HL-60/S4 treated with phorbol 12-myristate 13-acetate at 8.2 ng/mL for 4 days and 3 days (cell line): ENCODE measurements around the gene CDC42SE2.
"Not testable (repeated sequence)": the region's sequence is repeated elsewhere in the genome, so short reads cannot be mapped to it uniquely, and the experiment has no call there.

ENCODE experiments used
- in situ Hi-C: fragments of 300-500 bp; cut with MboI; formaldehyde crosslinking; loops from 2 replicates; pipeline ENCODE4 v1.15.0; 2022; ENCODE audit warnings: low sequenced_read_pairs

The CDC42SE2 gene

DNA sequence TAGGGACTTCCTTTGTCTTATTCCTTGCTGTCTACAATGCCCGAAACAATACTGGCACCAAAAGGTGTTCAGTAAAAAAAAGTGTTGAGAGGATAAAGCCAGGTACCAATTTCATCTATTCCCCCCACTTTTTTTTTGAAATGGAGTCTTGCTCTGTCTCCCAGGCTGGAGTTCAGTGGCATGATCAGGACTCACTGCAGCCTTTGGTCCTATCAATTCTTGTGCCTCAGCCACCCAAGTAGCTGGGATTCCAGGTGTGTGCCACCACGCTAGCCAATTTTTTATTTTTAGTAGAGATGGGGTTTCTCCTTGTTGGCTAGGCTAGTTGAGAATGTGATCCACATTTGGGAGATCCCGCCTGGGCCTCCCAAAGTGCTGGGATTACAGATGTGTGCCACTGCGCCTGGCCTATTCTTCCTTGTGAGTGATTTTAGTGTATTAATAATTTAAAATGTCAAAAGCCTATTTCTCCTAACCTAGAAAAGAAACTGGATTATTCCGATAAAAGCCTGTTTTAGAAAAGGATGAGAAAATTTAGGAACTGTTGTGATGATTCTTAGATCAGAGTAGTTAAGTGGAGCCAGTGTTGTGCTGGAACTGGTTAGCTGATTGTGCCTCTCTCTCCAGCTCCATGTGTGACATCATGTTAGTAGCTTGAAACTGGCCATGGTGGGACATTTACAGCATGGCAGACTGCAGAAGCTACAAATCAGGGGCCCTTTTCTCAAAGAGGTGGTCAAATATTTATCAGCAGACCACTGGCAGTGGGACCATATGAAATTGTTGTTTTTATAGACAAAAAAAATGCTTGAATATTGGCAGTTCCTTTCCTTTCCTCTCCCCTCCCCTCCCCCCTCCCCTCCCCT lies 14.3 kb downstream of the CDC42SE2 start:
- in situ Hi-C loops: no loop called here

DNA sequence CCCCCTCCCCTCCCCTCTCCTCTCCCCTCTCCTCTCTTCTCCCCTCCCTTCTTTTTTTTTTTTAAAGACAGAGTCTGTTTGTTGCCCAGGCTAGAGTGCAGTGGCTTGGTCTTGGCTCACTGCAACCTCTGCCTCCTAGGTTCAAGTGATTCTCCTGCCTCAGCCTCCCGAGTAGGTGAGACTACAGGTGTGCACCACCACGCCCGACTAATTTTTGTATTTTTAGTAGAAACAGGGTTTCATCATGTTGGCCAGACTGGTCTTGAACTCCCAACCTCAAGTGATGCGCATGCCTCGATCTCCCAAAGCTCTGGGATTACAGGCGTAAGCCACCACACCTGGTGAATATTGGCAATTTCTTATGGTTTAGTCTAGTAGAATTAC lies 14.9 kb downstream of the CDC42SE2 start:
- in situ Hi-C loops: not testable (repeated sequence)

DNA sequence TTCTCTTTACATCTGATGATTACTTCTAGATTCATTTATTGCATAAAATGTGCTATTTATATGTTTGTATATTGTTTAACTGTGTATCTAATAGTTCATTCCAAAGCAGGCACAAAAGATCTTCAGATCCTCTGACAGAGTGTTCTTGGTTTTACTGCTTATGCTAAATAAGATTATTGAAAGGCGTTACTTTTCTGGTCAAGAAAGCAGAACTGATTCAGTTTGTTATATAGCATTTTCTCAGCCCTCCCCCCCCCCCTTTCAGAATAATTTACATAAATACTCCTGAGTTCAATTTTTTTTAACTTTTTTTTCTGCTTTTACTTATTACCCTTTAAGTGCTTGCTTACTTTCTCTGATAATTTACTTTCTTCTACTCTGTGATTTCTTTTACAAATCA lies 15.4 kb downstream of the CDC42SE2 start:
- in situ Hi-C loops: no loop called here

DNA sequence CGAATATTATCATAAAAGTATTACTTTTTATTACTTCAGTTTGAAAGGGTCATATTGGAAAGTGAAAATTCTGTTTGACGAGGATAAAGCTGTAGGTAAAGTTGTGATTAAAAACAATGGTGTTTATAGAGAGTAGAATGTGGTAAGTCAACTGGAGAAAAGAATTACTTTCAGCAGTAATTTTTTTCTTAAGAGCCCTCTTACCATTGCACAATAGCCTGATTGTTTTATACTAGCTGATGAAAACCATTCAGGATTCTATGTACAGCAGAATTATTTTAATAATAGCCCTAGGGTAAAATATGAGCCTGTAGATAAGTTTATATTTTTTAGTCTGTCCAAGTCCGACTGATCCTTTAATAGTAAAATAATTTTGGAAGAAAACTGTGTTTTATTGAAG lies 16.6 kb downstream of the CDC42SE2 start:
- in situ Hi-C loops: no loop called here

DNA sequence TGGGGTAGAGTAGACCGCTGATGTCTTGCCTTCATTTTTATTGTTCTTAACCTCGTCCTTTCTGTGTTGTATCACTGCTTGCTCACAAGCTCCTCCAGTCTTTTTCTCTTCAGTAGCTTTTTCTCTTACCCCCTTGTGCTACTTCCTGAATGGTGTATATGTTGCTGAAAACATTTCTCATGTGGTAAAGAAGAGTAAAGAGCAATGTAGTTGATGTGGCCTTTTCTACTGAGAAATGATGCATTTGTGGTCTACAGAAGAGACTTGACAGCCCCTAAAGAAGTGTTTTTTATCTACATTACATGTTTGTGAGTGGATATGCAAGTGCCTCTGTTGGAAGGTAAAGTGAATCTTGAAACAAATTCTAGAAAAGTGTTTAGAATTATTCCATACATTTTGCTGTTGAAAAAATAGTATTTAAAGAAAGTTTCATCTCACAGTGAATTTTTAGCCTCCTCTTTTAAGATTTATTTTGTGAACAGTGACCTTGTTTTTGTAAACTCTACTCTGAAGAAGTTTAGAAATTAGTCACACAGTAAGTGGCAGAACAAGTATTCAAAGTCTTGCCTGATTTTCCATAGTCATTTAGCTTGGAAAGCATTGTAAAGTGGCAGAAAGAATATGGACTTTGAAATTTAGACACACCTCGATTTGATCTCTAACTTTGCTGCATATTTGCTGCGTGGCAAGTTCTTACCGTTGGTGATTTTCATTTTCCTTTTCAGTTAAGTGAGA lies 17.4 kb downstream of the CDC42SE2 start:
- in situ Hi-C loops: no loop called here

DNA sequence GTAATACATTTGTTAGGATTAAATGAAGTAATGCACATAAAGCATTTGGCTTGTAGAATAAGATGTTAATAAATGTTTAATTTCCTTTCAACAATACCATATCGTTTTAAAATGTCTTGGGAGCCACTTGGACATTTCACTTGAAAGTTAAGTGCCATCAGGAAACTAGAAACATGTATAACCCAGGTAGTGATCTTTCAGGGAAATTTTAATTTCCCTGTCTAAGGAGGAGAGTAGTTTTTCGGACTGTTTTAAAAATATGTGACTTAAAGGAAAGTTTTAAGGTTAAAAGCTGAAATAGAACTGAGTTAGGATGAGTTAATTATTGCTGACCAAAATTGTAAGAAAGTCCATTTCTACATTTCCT lies 18.0 kb downstream of the CDC42SE2 start:
- in situ Hi-C loops: no loop called here

DNA sequence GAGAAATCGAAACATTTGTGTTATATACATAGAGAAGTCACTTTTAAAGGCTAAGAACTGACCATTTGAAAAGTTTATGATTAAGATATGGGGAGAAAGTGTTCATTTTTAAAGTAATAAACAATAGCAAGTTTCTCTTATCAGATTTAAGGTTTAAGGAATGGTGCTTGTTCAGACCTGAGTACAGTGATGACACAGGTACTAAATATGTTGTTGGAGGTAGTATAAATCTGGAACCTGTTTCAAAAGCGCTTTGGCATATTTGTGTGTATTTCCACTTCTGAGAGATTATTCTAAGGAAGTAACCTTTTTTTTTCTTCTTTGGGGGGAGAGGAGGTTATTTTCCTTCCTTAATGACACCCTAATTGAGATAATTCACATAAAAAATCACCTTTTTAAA lies 18.4 kb downstream of the CDC42SE2 start:
- in situ Hi-C loops: no loop called here

DNA sequence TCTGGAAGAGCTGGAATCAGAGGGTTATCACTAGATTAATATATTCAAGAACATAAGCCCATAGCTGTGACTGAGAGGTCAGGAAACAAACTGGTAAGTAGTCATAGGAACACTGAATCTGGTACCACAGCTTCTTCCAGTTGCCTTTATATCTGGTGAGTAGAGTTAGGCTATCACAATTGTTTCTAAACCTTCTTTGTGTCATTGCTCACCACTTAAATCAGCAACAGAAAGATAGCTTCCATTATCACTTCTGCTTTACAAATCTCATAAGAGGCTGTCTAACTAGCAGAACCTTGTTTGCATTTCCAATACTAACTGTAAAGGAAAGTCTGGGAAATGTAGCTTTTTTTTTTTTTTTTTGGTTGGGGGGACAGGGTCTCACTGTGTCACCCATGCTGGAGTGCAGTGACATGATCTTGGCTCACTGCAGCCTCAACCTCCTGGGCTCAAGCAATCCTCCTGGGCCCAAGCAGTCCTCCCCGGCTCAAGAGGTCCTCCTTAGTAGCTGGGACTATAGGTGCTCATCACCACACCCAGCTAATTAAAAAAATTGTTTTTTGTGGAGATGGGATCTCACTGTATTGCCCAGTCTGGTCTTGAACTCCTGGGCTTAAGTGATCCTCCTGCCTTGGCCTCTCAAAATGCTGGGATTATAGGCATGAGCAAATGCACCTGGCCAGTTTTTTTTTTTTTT lies 22.0 kb downstream of the CDC42SE2 start:
- in situ Hi-C loops: no loop called here

DNA sequence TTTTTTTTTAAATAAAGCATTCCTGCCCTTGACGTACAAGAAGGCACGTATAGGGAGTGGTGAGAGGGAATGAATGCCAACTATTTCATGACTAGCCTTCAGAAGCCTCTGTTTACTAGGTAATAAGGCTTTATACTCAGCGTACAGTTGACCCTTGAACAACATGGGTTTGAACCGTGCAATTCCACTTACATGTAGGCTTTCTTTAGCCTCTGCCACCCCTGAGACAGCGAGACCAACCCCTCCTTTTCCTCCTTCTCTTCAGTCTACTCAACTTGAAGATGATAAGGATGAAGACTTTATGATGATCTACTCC lies 22.5 kb downstream of the CDC42SE2 start:
- in situ Hi-C loops: no loop called here

DNA sequence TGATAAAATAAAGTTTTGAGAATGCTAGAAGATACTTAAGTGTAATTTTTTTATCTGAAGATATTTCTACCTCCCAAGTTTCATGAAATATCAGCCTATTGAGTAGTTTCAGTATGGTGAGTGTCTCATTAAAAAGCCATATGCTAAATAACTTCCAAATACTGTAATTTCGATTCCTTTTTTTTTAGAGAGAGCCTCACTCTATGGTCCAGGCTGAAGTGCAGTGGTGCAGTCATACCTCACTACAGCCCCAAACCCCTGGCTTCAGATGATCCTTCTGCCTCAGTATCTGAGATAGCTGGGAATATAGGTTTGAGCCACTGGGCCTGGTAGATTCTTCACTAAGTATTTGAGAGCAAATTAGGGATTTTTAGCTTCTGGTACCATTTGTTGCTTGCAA lies 24.5 kb downstream of the CDC42SE2 start:
- in situ Hi-C loops: no loop called here

DNA sequence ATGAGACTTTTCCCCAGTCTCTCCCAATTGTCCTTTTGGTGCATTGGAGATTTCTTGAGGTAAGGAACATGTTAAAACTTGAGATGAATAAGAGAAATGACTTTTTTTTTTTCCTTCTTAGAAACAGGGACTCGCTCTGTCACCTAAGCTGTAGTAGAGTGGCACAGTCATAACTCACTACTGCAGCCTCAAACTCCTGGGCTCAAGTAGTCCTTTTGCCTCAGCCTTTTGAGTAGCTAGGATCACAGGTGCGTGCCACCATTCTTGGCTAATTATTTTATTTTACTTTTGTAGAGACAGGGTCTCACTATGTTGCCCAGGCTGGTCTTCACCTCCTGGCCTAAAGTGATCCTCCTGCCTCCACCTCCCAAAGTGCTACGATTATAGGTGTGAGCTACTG lies 25.9 kb downstream of the CDC42SE2 start:
- in situ Hi-C loops: no loop called here

DNA sequence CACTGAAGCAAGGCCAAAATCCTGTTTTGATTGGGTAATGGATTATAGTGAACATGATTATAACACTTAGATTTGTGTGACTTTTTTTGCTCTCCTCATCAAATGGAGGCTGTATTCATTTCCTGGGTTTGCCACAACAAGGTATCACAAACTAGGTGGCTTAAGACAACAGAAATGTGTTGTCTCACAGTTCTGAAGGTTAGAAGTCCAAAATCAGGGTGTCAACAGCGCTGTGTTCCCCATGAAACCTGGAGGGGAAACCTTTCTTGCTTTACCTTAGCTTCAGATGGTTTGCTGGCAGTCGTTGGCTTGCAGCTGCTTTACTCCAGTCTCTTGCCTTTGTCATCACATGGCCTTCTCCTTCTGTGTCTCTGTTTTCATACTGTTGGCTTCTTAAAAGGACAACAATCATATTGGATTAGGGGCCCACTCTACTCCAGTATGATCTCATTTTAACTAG lies 32.4 kb downstream of the CDC42SE2 start:
- in situ Hi-C loops: no loop called here

DNA sequence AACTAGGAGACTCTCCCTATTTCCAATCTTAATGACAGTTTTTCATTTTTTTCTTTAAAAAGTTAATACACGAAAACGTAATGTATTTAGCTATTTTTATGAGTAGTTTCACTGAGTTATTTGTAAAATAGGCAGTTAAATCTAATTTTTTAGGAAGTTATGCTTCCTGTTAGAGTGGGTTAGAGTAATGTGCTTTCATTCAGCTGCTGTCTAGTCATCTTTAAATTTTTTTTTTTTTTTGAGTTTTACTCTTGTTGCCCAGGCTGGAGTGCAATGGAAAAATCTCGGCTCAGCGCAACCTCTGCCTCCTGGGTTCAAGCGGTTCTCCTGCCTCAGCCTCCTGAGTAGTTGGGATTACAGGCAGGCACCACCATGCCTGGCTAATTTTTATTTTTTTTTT lies 34.0 kb downstream of the CDC42SE2 start:
- in situ Hi-C loops: no loop called here

DNA sequence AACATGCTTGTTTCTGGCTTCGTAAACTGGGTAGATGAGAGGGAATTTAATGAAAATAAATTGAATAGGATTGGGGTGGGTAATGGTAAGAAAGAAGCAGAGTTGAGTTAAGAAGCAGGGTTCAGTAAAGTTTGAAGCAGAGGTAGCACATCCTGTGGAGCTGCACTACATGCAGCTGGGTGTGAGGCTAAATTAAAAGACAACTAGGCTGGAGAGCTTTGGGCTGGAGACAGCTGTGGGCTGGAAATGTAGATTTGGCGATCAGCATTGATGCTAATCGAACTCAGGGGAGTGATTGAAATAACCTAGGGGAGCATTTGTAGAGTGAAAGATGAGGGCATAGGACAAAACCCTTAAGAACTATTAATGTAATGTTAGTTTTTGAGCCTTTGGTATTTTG lies 35.6 kb downstream of the CDC42SE2 start:
- in situ Hi-C loops: no loop called here

DNA sequence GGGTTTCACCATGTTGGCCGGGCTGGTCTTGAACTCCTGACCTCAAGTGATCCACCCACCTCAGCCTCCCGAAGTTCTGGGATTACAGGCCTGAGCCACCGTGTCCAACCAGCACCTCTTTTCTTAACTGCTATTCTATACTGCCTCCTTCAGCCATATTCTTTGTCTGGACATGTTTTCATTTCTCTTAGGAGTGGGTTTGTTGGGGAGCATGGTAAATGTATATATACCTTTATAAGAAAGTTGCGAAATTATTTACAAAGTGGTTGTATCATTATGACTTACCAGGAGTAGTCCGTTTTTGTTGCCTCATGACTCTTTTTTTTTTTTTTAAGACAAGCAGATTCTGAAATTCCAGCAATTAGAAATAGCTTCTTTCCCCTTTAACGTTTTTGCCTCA lies 38.7 kb downstream of the CDC42SE2 start:
- in situ Hi-C loops: no loop called here

DNA sequence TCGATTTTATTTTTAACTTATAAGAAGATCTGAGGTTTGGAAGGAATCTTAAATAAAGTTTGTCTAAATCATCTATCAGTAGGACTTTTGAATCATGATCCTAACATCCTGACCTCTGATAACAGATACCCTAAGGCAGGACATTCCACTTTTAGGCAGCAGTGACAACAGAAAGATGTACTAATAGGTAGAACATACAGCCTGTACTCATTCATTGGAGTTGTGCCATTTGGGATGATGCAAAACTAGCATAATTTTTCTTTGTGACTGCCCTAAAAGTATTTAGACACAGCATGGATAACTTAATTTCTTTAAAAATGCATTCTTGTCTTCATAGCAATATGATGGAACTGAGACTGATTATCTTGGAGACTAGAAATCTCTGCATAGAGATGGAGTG lies 39.7 kb downstream of the CDC42SE2 start:
- in situ Hi-C loops: no loop called here

DNA sequence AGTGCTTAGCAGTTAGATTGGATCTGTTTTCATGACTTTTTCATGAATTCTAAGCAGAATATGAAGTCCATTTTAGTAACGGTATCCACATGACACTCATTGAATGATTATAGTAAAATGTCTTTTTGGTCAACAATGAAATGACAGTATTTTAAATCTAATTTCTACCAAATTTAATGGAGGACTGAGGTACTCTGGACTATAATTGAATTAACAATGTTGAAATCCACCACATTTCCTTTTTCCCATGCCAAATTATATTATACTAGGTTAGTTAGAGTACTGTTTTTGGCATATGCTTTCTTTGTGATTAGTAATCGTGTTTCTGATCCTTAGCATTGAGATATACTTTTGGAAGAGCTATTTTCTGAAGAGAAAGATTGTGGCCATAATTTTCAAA lies 40.6 kb downstream of the CDC42SE2 start:
- in situ Hi-C loops: no loop called here

DNA sequence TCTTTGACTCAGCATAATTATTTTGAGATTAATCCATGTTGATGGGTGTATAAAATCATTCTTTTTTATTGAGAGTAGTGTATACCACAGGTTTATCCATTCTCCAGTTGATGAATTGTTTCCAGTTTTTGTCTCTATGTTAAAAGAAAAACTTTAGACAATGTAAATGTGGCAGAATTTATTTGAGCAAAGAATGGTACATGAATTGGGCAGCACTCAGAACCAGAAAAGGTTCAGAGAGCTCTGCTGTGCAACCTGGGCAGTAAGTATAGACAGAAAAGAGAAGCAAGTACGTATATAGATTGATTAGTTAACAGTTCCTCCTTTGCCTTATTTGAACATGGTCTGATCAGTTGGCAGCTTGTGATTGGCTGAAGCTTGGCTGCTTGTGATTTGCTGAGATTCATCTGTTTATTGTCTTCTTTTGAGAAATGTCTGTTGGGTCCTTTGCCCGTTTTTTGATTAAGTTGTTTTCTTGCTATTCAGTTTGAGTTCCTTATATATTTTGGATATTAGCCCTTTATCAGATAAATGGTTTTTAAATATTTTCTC lies 41.4 kb downstream of the CDC42SE2 start:
- in situ Hi-C loops: no loop called here

DNA sequence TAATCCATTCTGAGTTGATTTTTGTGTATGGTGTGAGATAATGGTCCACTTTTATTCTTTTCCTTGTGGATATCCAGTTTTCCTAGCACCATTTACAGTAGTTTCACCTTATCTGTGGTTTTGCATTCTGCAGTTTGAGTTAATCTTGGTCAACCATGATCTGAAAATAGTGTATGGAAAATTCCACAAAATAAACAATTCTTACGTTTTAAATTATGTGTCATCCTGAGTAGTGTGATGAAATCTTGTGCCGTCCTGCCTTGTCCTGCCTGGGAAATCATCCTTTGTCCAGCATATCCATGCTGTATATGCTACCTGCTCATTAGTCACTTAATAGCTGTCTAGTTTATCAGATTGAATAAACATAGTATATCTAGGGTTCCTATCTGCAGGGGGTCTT lies 42.1 kb downstream of the CDC42SE2 start:
- in situ Hi-C loops: no loop called here

DNA sequence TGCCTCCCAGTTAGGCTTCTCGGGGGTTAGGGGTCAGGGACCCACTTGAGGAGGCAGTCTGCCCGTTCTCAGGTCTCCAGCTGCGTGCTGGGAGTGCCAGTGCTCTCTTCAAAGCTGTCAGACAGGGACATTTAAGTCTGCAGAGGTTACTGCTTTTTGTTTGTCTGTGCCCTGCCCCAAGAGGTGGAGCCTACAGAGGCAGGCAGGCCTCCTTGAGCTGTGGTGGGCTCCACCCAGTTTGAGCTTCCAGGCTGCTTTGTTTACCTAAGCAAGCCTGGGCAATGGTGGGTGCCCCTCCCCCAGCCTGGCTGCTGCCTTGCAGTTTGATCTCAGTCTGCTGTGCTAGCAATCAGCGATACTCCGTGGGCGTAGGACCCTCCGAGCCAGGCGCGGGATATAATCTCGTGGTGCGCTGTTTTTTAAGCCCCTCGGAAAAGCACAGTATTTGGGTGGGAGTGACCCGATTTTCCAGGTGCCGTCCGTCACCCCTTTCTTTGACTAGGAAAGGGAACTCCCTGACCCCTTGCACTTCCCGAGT lies 48.5 kb downstream of the CDC42SE2 start:
- in situ Hi-C loops: not testable (repeated sequence)

DNA sequence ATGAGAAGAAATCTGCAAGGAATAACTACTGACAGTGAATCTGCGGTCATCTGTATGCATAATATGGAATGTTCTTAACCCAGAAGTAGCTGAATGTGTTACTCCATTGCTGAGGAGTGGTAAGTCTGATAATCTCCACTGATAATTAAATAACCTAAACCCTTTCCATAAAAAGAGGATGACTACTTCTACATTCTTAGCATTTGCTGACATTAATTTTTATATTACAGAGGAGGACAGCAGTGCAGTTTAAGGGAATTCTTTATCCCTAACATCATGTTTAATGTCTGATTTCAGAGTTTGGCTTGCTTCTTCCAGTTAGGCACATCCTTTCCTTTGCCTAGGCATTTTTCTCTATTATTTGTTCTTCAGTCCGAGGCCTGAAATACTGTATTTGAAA lies 52.2 kb downstream of the CDC42SE2 start:
- in situ Hi-C loops: no loop called here
